H9 (cell line): ENCODE measurements around the gene PTPRN2. TPM values are rescaled to one million over a fixed set of nuclear protein-coding genes. Genes with fewer than 3 reads are reported as not detected.

ENCODE experiments used
- DNase-seq: peaks from one replicate; pipeline ENCODE4 v3.0.0-alpha.2; 2017
- H2AFZ ChIP-seq: one replicate; pipeline ENCODE4 v1.6.1; 2013; ENCODE audit warnings: mild to moderate bottlenecking, low read length, control low read depth, moderate library complexity
- H2AK5ac ChIP-seq: 2 replicates; pipeline ENCODE4 v1.6.1; 2013; ENCODE audit warnings: low read length, control low read depth, mixed read lengths; ENCODE audit not compliant: insufficient read length
- H2BK120ac ChIP-seq: one replicate; pipeline ENCODE4 v1.6.1; 2013; ENCODE audit warnings: low read depth, mild to moderate bottlenecking, low read length, control low read depth, inconsistent platforms; ENCODE audit not compliant: poor library complexity, severe bottlenecking
- H2BK12ac ChIP-seq: 2 replicates; pipeline ENCODE4 v1.6.1; 2013; ENCODE audit warnings: low read length, control low read depth, mixed read lengths, low read depth; ENCODE audit not compliant: insufficient read length
- H2BK15ac ChIP-seq: 2 replicates; pipeline ENCODE4 v1.6.1; 2013; ENCODE audit warnings: low read depth, low read length, control low read depth
- H2BK20ac ChIP-seq: one replicate; pipeline ENCODE4 v1.6.1; 2013; ENCODE audit warnings: low read depth, mild to moderate bottlenecking, low read length, control low read depth, inconsistent platforms; ENCODE audit not compliant: poor library complexity, severe bottlenecking
- H2BK5ac ChIP-seq: 2 replicates; pipeline ENCODE4 v1.6.1; 2013; ENCODE audit warnings: low read length, control low read depth, mixed read lengths; ENCODE audit not compliant: insufficient read length
- H3K14ac ChIP-seq: 2 replicates; pipeline ENCODE4 v1.6.1; 2013; ENCODE audit warnings: low read length, control low read depth; ENCODE audit not compliant: insufficient read depth
- H3K18ac ChIP-seq: 2 replicates; pipeline ENCODE4 v1.6.1; 2013; ENCODE audit warnings: low read depth, mild to moderate bottlenecking, mixed read lengths, low read length, control low read depth; ENCODE audit not compliant: insufficient read length
- H3K23ac ChIP-seq: 2 replicates; pipeline ENCODE4 v1.6.1; 2013; ENCODE audit warnings: low read length, control low read depth, mixed read lengths, low read depth; ENCODE audit not compliant: insufficient read length
- H3K23me2 ChIP-seq: 2 replicates; pipeline ENCODE4 v1.6.1; 2013; ENCODE audit warnings: low read depth, mild to moderate bottlenecking, mixed read lengths, low read length, control low read depth; ENCODE audit not compliant: insufficient read length, poor library complexity, severe bottlenecking
- H3K27ac ChIP-seq: 2 replicates; pipeline ENCODE4 v1.5.1; 2013; ENCODE audit warnings: low read length, control low read depth, mixed read lengths, low read depth; ENCODE audit not compliant: insufficient read length
- H3K27me3 ChIP-seq: 2 replicates; pipeline ENCODE4 v1.6.1; 2013; ENCODE audit warnings: low read length, control low read depth, inconsistent platforms; ENCODE audit not compliant: insufficient read depth
- H3K4ac ChIP-seq: 2 replicates; pipeline ENCODE4 v1.6.1; 2013; ENCODE audit warnings: low read depth, mild to moderate bottlenecking, control low read depth, inconsistent platforms, low read length, moderate library complexity
- H3K4me1 ChIP-seq: 2 replicates; pipeline ENCODE4 v1.6.1; 2013; ENCODE audit warnings: low read length, control low read depth, inconsistent platforms; ENCODE audit not compliant: insufficient read depth
- H3K4me2 ChIP-seq: 2 replicates; pipeline ENCODE4 v1.6.1; 2013; ENCODE audit warnings: low read length, control low read depth, mixed read lengths; ENCODE audit not compliant: insufficient read length, insufficient read depth
- H3K56ac ChIP-seq: 2 replicates; pipeline ENCODE4 v1.6.1; 2013; ENCODE audit warnings: low read depth, mild to moderate bottlenecking, mixed read lengths, low read length, control low read depth; ENCODE audit not compliant: insufficient read length
- H3K79me1 ChIP-seq: 2 replicates; pipeline ENCODE4 v1.6.1; 2013; ENCODE audit warnings: low read depth, mild to moderate bottlenecking, moderate library complexity, low read length, control low read depth, inconsistent platforms; ENCODE audit not compliant: insufficient read depth, poor library complexity, severe bottlenecking
- H3K79me2 ChIP-seq: 2 replicates; pipeline ENCODE4 v1.6.1; 2013; ENCODE audit warnings: low read length, control low read depth, inconsistent platforms; ENCODE audit not compliant: insufficient read depth
- H3K9ac ChIP-seq: 2 replicates; pipeline ENCODE4 v1.6.1; 2013; ENCODE audit warnings: low read length, control low read depth, mixed read lengths; ENCODE audit not compliant: insufficient read length; ENCODE audit errors: extremely low read depth
- H3K9me3 ChIP-seq: one replicate; pipeline ENCODE4 v1.6.1; 2013; ENCODE audit warnings: low read depth, low read length, inconsistent platforms; ENCODE audit not compliant: control insufficient read depth
- H3T11ph ChIP-seq: one replicate; pipeline ENCODE4 v1.6.1; 2013; ENCODE audit warnings: mild to moderate bottlenecking, low read length, control low read depth, inconsistent platforms
- H4K20me1 ChIP-seq: one replicate; pipeline ENCODE4 v1.6.1; 2013; ENCODE audit not compliant: control insufficient read depth, insufficient read length, insufficient read depth
- H4K5ac ChIP-seq: 2 replicates; pipeline ENCODE4 v1.6.1; 2013; ENCODE audit warnings: low read depth, mild to moderate bottlenecking, mixed read lengths, low read length, control low read depth; ENCODE audit not compliant: insufficient read length
- H4K8ac ChIP-seq: replicated peaks from 2 replicates; pipeline ENCODE4 v1.6.1; 2013; ENCODE audit warnings: low read length, control low read depth, mixed read lengths, low read depth; ENCODE audit not compliant: insufficient read length
- H4K91ac ChIP-seq: 2 replicates; pipeline ENCODE4 v1.6.1; 2013; ENCODE audit warnings: low read depth, mild to moderate bottlenecking, moderate library complexity, mixed read lengths, low read length, control low read depth; ENCODE audit not compliant: insufficient read length
- H3K27ac Mint-ChIP-seq, 3 experiments: 2 replicates in 2 of 3; 3 replicates in 1 of 3; pipeline ENCODE4 v1.8.0; 2020 to 2021; ENCODE audit warnings: mixed read lengths in 3 of 3, mild to moderate bottlenecking in 1 of 3, moderate library complexity in 1 of 3
- H3K27me3 Mint-ChIP-seq: 2 replicates; pipeline ENCODE4 v1.8.0; 2021; ENCODE audit warnings: low read depth, mild to moderate bottlenecking, moderate library complexity, mixed read lengths
- H3K36me3 Mint-ChIP-seq, 3 experiments: 2 replicates in 2 of 3; 3 replicates in 1 of 3; pipeline ENCODE4 v1.8.0; 2020 to 2021; ENCODE audit warnings: low read depth in 3 of 3, mixed read lengths in 3 of 3; ENCODE audit not compliant: insufficient read depth in 1 of 3
- H3K4me1 Mint-ChIP-seq, 2 experiments: 2 replicates each; pipeline ENCODE4 v1.8.0; 2020; ENCODE audit warnings: mixed read lengths in 2 of 2
- H3K4me3 Mint-ChIP-seq, 2 experiments: 2 replicates in 1 of 2; 3 replicates in 1 of 2; pipeline ENCODE4 v1.8.0; 2020 to 2021; ENCODE audit warnings: mild to moderate bottlenecking in 2 of 2, mixed read lengths in 2 of 2, moderate library complexity in 1 of 2
- H3K9me3 Mint-ChIP-seq, 2 experiments: 2 replicates in 1 of 2; 3 replicates in 1 of 2; pipeline ENCODE4 v1.8.0; 2020; ENCODE audit warnings: mild to moderate bottlenecking in 2 of 2, mixed read lengths in 2 of 2, moderate library complexity in 1 of 2
- CTCF ChIP-seq: fragments of 200-600 bp; sonication (generic); conservative IDR thresholded peaks from 3 replicates; pipeline ENCODE4 v1.8.0; 2021; ENCODE audit warnings: antibody characterized with exemption, mild to moderate bottlenecking
- WGBS: extraction: QIAGEN DNeasy Blood & Tissue Kit; methylation state at CpG from one replicate; pipeline ENCODE4 v1.1.7; 2013; ENCODE audit warnings: missing lambda C conversion rate, low lambda C conversion rate, mixed read lengths; ENCODE audit not compliant: insufficient read length; ENCODE audit errors: extremely low coverage; 5-methylcytosine and 5-hydroxymethylcytosine counted together
- total RNA-seq: library from RNA; stranded (reverse); gene quantifications from 2 replicates; pipeline ENCODE4 v1.2.1, GENCODE V29; 2021

PTPRN2 gene
- total RNA-seq, 1 experiment from 2014 or later: 5.2 TPM

DNA sequence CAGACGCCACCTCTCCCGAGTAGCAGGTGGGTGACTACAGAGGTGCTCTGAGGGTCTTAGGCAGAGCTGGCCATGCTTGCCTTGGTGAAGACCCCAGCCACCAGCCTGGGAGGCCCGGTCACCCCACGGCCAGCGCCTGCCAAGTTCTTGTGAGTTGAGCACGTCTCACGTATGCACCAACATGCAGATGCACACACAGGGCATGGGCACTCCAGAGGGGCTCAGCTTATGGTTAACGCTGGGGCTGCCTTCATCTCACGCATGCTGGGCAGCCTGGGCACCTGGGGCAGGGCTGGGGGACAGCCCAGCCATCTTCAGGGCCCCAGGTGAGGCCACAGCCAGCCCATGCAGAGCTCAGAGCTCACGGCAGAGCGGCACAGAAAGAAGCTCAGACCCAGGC lies 41.0 kb downstream of the PTPRN2 start:
- Histone ChIP-seq H3K18ac (no peak overlapping the region), H4K20me1 (no peaks in the 10 kb centered on the region), H2AFZ (no peak overlapping the region), H3K79me1 (no peaks in the 10 kb centered on the region), H3K23me2 (no peaks in the 10 kb centered on the region), H3K4ac (no peak overlapping the region), H3K27ac (no peak overlapping the region), H3K4me1 (no peaks in the 10 kb centered on the region), H3K9me3 (no peaks in the 10 kb centered on the region), H2BK12ac (no peak overlapping the region), H2BK20ac (no peak overlapping the region), H3T11ph (no peak overlapping the region), H3K79me2 (no peaks in the 10 kb centered on the region), H2BK120ac (no peak overlapping the region), H2AK5ac (no peak overlapping the region), H3K14ac (no peak overlapping the region), H3K4me2 (no peak overlapping the region), H4K5ac (no peak overlapping the region), H3K9ac (no peak overlapping the region), H2BK15ac (no peak overlapping the region), H3K27me3 (no peaks in the 10 kb centered on the region), H3K56ac (no peak overlapping the region), H4K91ac (no peak overlapping the region), H3K23ac (no peak overlapping the region), H2BK5ac (no peak overlapping the region), H4K8ac (no peak overlapping the region)
- no peak overlapping the region for H3K4me3 Mint-ChIP-seq
- H3K4me1 Mint-ChIP-seq: peaks cover 20 to 37% of the 10 kb centered on the region in 2 experiments
- WGBS: no CpG with 5 or more reads among the region's 11 CpGs
- no peaks in the 10 kb centered on the region; a peak in 1 of 5 replicates for H3K9me3 Mint-ChIP-seq
- DNase-seq: no peak
- H3K27ac Mint-ChIP-seq: no peak overlapping the region
- no peak for TF ChIP-seq CTCF
- H3K27me3 Mint-ChIP-seq: peaks cover 32% of the 10 kb centered on the region
- no peaks in the 10 kb centered on the region for H3K36me3 Mint-ChIP-seq
